Upper lobe of left lung (tissue), 4 donors: ENCODE results near the gene PARP3.

Source experiments
- POLR2A ChIP-seq, 4 donors: fragments of 450-650 bp; IDR thresholded peaks; one replicate each; pipeline ENCODE4 v1.5.1; 2016 to 2017; ENCODE audit warnings: antibody characterized with exemption in 4 of 4, mild to moderate bottlenecking in 2 of 4
- TF ChIP-seq, protein P1 (sequence below), 6 experiments: fragments of 450-650 bp in 4 of 6; fragments of 200-600 bp in 2 of 6; sonication (generic) in 2 of 6; IDR thresholded peaks; one replicate each; pipeline ENCODE4 v1.5.1; 2016 to 2019; ENCODE audit warnings: antibody characterized with exemption in 6 of 6

DNA sequence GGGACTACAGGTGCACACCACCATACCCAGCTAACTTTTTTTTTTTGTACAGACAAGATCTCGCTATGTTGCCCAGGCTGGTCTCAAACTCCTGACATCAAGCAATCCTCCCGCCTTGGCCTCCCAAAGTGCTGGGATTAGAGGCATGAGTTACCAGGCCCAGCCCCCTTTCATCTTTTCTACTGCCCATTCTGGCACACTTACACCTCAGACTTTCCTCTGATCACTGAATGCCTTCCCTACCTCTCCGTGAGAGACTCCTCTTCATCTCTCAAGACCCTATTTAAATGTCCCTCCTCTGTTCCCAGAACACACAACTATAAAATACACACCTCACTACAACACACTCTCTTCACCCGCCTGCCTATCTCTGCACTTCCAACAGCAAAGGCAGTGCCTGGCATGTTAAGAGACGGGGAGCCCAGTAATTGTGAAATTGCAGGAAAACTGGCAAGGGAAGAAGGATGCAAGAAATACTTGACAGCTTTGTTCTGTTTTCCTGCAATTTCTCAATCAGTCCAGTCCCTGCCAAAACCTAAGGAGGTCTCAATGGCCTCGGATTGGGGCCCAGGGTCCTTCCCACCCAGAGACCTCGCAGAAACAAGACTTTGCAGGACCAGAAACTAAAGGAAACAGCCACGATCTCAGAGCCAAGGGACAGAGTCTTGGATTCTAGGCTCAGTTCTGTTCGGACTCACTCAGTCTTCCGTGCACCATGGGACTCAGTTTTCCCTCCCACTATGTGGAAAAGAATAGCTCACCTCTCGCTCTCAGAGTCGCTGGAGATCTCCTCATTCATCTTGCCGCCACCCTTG, 1.3 kb upstream of the PARP3 start:
- TF ChIP-seq, protein P1, sequence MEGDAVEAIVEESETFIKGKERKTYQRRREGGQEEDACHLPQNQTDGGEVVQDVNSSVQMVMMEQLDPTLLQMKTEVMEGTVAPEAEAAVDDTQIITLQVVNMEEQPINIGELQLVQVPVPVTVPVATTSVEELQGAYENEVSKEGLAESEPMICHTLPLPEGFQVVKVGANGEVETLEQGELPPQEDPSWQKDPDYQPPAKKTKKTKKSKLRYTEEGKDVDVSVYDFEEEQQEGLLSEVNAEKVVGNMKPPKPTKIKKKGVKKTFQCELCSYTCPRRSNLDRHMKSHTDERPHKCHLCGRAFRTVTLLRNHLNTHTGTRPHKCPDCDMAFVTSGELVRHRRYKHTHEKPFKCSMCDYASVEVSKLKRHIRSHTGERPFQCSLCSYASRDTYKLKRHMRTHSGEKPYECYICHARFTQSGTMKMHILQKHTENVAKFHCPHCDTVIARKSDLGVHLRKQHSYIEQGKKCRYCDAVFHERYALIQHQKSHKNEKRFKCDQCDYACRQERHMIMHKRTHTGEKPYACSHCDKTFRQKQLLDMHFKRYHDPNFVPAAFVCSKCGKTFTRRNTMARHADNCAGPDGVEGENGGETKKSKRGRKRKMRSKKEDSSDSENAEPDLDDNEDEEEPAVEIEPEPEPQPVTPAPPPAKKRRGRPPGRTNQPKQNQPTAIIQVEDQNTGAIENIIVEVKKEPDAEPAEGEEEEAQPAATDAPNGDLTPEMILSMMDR (IDR thresholded peaks at IDR 0.05) = no peak
- TF ChIP-seq POLR2A (IDR thresholded peaks at IDR 0.05) = no peak
